Measurements from ENCODE around the gene DSG1.
"Not testable (repeated sequence)": the region's sequence is repeated elsewhere in the genome, so short reads cannot be mapped to it uniquely, and the experiment has no call there.

DSG1 gene

DNA sequence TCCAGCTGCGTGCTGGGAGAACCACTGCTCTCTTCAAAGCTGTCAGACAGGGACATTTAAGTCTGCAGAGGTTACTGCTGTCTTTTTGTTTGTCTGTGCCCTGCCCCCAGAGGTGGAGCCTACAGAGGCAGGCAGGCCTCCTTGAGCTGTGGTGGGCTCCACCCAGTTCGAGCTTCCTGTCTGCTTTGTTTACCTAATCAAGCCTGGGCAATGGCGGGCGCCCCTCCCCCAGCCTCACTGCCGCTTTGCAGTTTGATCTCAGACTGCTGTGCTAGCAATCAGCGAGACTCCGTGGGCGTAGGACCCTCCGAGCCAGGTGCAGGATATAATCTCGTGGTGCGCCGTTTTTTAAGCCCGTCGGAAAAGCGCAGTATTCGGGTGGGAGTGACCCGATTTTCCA is 35.4 kb downstream of the DSG1 start:
- not testable (repeated sequence) for DNase-seq (ENCODE audit: low spot score)

DNA sequence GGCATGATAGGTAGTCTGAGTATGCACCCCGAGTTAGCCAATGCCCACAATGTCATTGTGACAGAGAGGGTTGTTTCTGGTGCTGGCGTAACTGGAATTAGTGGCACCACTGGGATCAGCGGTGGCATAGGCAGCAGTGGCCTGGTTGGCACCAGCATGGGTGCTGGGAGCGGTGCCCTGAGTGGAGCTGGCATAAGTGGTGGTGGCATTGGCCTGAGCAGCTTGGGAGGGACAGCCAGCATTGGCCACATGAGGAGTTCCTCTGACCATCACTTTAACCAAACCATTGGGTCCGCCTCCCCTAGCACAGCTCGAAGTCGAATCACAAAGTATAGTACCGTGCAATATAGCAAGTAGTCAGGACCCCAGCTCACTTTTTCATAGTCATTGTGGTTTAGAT is 37.0 kb downstream of the DSG1 start:
- DNase-seq (ENCODE audit: low spot score): no peak

DNA sequence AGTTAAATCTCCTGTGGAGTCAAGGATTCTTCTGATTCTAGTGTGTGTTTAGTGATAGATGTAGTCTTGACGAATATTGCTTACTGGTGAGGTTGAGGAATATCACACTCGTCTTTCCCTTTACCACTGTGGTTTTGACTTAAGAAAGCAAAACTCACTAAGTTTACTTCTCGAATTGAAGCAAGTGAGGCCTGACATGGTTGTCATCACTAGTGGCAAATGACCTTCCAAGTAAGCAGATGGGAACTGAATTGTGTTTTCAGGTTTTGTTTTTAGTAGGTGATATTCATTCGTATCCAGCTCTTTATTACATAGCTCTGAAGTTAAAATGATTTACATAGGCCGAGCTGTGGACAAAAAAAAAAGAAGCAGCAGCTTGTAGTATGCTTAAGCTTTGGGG is 38.1 kb downstream of the DSG1 start:
- no peak for DNase-seq (ENCODE audit: low spot score)

- no peak for DNase-seq (ENCODE audit: low spot score)
Observed at GRCh38 chr18:31364190-31364589, 46.2 kb downstream of the DSG1 start.

DNA sequence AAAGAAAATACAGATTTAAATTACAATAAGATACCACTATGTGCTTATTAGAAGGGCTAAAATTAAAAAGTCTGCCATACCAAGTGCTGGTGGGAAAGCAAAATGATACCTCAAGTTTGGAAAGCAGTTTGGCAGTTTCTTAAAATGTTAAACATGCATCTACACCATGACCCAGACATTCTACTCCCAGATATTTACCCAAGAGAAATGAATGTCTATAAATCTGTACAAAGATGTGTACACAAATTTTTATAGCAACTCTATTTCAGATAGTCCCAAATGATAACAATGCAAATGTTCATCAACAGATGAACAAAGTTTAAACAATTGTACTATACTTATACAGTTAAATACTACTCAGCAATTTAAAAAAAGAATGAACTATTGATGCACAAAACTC is 51.5 kb downstream of the DSG1 start:
- DNase-seq (ENCODE audit: low spot score): no peak

DNA sequence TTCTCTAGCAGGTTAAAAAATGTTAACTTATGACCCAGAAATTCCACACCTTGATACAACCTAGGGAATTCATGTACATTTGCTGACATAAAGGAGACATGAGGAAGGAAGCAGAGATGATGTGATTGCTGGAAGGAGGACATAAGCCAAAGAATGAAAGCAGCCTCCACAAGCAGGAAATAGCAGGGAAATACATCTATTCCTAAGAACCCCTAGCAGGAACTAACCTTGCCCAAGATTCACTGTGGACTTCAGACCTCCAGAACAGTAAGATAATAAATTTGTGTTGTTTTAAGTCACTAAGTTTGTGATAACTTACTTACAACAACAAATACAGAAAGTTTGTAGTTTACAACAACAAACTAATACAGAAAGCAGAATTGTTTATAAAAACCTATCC is 54.0 kb downstream of the DSG1 start:
- DNase-seq (ENCODE audit: low spot score): no peak

- no peak for DNase-seq (ENCODE audit: low spot score)
Observed at GRCh38 chr18:31373641-31374040, 55.7 kb downstream of the DSG1 start.

GRCh38 chr18:31376477-31376876 is 58.5 kb downstream of the DSG1 start, which contains the start of gene DSG4:
Gene DSG4 (plus strand): TSS chr18:31376777. CDS start chr18:31376912, 135 bp downstream.
- DNase-seq (ENCODE audit: low spot score): no peak

DNA sequence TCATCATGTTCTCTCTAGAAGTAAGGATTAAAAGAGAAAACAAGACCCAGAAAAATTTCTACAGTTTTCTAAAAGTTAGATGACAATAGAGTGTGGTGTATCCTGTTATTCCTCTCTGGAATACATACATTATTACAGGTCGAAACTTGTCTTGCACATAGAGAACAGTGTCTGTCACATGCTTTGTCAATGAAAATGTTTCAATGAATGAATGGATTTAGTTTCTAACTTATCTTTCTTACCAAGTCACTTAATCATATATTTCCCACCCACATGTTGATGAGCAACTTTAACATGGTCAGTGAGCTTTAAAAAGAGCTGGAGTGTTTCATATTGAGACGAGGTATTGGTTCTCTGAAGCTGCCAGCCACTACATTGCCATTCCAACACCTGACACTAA is 63.0 kb downstream of the DSG1 start:
- DNase-seq (ENCODE audit: low spot score): no peak

GRCh38 chr18:31382107-31382506 is 64.1 kb downstream of the DSG1 start:
- no peak for DNase-seq (ENCODE audit: low spot score)

DNA sequence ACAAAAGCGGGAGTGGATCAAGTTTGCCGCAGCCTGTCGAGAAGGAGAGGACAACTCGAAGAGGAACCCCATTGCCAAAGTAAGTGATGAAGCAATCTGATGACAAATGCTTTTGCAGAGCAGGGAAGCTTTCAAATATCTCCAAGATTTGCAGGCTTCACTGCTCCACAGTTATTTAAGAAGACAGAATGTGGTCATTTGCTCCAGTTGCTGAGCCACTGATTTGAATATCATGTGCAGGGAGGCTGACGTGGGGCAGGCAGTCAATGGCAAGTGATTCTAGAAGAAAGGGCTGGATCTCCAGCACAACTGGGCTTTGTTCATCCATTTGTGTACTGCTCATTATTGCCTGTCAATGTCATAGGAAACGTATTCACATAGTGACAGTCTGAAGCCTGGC is 68.8 kb downstream of the DSG1 start:
- no peak for DNase-seq (ENCODE audit: low spot score)

- DNase-seq (ENCODE audit: low spot score): no peak
Observed at GRCh38 chr18:31393286-31393685, 75.3 kb downstream of the DSG1 start.

DNA sequence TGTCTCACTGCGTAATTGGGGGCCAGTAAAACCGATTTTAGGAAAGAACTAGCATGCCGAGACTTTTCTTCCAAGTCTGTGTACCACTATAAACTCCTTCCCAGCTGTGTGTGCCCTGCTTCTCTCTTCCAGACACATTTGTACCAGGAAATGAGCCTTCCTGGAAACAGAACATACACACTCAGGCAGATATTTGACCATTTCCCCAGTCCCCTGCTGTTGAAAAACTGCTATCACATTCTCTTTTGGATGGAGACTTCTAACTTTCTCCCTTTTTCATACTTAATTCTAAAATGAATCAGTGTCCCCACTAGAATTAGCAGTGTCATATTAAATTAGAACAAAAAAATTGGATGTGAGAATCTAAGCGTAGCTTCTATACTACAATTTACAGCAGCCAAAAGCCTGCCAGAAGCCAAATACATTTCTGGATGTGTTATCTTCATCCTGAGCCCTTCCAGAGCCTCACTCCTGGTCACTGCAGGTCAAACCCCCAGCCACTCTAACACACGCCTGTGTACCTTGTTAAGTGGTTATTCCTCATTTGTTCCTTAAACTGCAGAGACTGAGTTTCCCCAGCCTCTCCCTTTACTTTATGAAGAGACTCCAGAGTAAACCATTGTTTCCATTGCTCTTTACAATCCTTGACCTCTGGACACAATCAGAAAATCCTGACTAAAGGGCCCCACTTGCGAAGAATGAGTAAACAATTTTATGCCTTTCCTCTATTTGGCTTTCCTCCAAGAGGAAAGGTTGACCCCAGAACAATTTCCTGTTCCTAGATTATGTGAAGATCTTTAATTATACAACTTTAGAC is 79.0 kb downstream of the DSG1 start:
- no peak for DNase-seq (ENCODE audit: low spot score)

- DNase-seq (ENCODE audit: low spot score): no peak
Observed at GRCh38 chr18:31398191-31398590, 80.2 kb downstream of the DSG1 start.

- DNase-seq (ENCODE audit: low spot score): no peak
Observed at GRCh38 chr18:31399306-31400032, 81.5 kb downstream of the DSG1 start.

- no peak for DNase-seq (ENCODE audit: low spot score)
Observed at GRCh38 chr18:31401156-31402025, 83.4 kb downstream of the DSG1 start.

GRCh38 chr18:31402026-31402373 is 84.0 kb downstream of the DSG1 start:
- no peak for DNase-seq (ENCODE audit: low spot score)

GRCh38 chr18:31403409-31403808 is 85.4 kb downstream of the DSG1 start:
- DNase-seq (ENCODE audit: low spot score): no peak
